ENCODE measurements around the gene RHBG. TPM values are rescaled to one million over a fixed set of nuclear protein-coding genes. Genes with fewer than 3 reads are reported as not detected.

The RHBG gene
- total RNA-seq, 1 donor: not detected

DNA sequence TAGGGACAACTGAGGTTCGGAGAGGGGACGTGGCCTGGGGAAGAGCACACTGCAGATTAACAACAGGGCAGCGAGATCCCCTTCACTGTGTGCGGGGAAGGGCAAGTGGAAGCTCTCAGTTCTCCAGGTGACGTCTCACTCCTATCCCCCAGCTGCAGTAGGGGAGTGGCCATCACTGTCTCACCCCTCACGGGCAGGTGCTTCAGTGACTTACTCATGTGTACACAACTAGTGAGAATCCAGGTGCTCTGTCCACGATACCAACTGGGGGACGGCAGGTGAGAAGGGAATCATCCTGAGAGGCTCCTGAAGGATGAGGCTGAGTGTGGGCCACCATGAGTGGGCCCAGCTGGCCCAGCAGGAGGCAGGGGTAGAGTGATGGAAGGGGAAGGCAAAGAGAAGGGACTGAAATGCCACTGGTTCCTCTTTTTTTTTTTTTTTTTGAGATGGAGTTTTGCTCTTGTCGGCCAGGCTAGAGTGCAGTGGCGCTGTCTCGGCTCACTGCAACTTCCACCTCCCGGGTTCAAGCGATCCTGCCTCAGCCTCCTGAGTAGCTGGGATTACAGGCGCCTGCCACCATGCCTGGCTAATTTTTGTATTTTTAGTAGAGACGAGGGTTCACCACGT lies 25.9 kb downstream of the RHBG start:
- no peak for DNase-seq (ENCODE audit: low read depth)
- no peak overlapping the region for H3K4me3 ChIP-seq (ENCODE audit: low read depth, low read length)
- TF ChIP-seq, protein P1, sequence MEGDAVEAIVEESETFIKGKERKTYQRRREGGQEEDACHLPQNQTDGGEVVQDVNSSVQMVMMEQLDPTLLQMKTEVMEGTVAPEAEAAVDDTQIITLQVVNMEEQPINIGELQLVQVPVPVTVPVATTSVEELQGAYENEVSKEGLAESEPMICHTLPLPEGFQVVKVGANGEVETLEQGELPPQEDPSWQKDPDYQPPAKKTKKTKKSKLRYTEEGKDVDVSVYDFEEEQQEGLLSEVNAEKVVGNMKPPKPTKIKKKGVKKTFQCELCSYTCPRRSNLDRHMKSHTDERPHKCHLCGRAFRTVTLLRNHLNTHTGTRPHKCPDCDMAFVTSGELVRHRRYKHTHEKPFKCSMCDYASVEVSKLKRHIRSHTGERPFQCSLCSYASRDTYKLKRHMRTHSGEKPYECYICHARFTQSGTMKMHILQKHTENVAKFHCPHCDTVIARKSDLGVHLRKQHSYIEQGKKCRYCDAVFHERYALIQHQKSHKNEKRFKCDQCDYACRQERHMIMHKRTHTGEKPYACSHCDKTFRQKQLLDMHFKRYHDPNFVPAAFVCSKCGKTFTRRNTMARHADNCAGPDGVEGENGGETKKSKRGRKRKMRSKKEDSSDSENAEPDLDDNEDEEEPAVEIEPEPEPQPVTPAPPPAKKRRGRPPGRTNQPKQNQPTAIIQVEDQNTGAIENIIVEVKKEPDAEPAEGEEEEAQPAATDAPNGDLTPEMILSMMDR (IDR thresholded peaks at IDR 0.05; ENCODE audit: insufficient read depth, low read length): no peak

DNA sequence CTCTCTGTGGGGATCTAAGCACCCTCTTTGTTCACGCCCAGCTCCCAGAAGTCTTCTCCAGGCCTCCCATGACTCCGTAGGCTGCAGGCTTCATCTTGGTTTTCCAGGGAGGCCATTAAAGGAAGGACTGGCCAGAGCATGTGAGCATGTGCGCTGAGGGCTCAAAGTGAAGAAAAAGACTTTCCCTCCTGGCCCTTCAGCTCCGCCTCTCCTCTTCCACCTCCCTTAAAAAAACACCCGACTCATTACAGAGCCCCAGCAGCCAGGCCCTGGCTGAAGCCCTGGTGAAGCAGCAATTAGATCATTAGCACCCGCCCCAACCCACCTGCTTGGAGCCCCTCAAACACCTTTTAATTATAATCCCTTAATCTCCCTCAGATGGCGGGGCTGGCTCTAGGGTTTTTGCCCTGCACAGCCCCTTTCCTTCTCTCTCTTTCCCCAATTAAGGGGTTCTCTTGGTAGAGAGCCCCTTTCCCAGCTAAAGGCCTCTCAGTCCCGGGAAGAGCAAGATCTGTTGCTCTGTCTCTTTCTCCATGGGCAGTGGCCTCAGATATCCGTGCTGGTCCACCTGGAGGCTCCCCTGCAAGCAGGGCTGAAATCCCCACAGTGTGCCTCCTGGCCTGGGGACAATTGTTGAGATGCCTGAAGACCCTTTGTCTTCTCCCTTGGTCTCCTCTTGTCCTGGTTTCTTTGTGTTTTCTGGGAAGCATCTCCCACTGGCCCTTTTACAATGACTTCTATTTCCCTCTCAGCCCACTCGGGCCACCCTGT lies 30.5 kb downstream of the RHBG start:
- TF ChIP-seq, protein P1 (IDR thresholded peaks at IDR 0.05; ENCODE audit: insufficient read depth, low read length): no peak
- H3K4me3 ChIP-seq (ENCODE audit: low read depth, low read length): no peak overlapping the region
- DNase-seq (ENCODE audit: low read depth): no peak

DNA sequence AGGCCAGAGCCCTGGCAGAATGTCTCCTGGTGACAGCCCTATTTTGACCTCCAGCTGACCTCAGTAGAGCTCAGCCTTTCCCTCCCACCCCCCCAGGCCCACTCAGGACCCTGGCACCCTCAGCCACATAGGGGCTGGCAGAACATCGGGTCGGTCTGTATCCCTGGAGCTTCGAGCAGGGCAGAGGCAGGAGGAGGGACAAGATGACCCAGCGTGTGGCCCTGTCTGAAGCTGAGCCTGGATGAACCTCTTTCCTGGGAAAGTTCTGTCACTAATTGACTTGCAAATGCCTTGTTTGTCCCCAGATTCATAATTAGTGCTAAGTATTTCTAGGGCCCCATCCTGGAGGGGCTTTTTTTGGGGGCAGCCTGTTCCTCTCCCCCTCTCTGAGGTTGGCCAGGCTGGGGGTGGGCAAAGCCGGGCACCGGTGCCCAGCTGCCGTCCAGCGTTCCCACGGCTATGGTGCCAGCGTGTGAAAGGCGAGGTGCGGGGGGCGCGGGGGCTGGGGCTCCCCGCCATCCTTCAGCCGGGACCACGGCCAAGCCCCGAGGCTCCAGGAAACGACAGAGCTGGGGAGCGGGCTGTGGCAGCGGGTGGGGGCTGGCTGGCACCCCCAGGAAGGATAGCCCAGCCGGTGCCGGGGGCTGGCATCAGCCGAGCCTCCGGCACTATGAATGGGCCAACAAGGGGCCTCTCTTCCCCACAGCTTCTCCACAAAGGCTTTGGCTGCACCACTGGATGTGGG lies 31.4 kb downstream of the RHBG start:
- TF ChIP-seq, protein P1 (IDR thresholded peaks at IDR 0.05; ENCODE audit: insufficient read depth, low read length): no peak
- H3K4me3 ChIP-seq (ENCODE audit: low read depth, low read length): no peak overlapping the region
- DNase-seq (ENCODE audit: low read depth): no peak

DNA sequence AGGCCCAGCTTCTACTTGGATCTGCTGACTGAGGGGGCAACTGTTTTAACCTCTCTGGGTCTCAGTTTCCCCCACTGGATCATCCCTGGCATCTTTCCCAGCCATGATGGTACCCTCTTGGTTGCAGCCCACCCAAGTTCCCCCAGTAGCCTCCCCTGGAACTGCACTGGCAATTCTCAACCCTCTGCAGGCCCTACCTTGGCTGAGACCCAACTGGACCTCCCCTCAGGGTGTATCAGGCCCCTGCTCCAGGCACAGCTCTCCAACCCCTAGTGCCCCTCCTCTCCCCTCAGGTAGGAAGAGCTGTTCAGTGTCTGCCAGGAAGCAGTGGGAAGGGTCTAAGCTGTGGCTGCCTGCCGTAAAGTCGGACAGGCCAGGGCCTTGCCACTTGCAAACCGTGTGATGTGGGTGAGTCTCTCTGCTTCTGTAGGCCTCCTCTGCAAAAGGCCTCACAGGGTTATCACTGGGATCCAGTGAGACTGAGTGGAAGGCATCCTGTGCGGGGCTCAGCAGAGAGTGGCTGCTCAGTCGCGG lies 32.1 kb downstream of the RHBG start:
- no peak for DNase-seq (ENCODE audit: low read depth)
- no peak overlapping the region for H3K4me3 ChIP-seq (ENCODE audit: low read depth, low read length)
- TF ChIP-seq, protein P1 (IDR thresholded peaks at IDR 0.05; ENCODE audit: insufficient read depth, low read length): no peak

DNA sequence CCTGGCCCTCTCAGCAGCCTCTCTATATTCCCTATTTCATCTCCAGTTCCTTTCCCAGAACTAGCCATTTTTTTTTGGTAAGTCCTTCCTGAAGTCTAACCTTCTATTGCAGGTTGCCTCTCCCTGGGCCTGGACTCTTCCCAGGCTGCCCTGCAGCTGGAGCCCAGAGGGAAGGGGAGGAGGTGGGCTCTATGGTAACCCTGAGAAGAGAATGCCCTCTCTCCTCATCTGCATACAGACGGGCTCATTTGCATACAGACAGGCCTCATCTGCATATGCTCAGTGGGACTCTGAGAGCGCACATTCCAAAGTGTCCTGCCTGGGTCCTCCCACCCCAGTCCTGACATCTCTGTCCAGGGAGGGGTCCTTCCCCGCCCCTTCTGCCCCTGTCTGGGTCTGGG lies 32.7 kb downstream of the RHBG start:
- TF ChIP-seq, protein P1 (IDR thresholded peaks at IDR 0.05; ENCODE audit: insufficient read depth, low read length): no peak
- no peak for DNase-seq (ENCODE audit: low read depth)
- H3K4me3 ChIP-seq (ENCODE audit: low read depth, low read length): no peak overlapping the region

DNA sequence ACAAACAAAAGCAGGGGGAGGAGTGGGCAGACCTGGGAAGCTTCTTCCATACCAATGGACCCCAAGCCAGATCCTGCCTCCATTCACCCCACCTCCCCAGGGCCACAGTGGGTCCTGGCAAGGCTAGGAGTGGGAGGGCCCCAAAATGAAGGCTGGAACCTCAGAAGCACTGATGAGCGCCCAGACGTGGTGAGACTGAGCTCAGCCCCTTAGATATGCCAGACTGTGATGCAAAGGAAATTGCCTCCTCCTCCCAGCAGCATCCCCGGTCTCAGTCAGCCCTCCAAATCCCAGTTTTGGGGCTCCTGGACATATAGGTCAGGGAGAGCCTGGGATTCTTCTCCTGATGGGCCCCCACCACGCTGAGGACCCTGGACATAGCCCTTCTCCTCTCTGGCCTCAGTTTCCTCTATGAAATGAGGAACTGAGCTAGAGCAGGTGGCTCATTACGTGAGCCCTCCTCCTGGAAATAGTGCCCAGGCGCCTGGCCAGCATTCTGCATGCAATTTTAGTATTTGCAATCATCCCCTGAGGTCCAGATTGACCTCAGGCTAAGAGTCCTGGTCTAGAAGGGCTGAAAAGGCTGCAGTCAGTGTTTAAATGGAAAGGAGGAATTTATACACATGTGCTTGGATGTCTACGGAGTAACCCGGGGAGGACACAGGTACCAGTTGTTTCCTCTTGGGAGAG lies 33.5 kb downstream of the RHBG start:
- TF ChIP-seq, protein P1 (IDR thresholded peaks at IDR 0.05; ENCODE audit: insufficient read depth, low read length): no peak
- no peak for DNase-seq (ENCODE audit: low read depth)
- H3K4me3 ChIP-seq (ENCODE audit: low read depth, low read length): no peak overlapping the region
